Psoas muscle (tissue), 8 donors: ENCODE results near the gene GATA2. TPM values are rescaled to one million over a fixed set of nuclear protein-coding genes. Genes with fewer than 3 reads are reported as not detected.

Source experiments
- ATAC-seq, 4 donors: fragments of 200-7000 bp; cut with Tn5 transposase; one replicate each; pipeline ENCODE4 v1.9.1; 2020; ENCODE audit warnings: moderate library complexity in 3 of 4, mild to moderate bottlenecking in 2 of 4
- DNase-seq, 2 donors: peaks; one replicate each; pipeline ENCODE4 v3.0.0-alpha.2; 2020
- H3K27ac ChIP-seq: fragments of 200-600 bp; one replicate; pipeline ENCODE4 v1.8.0; 2022
- H3K27me3 ChIP-seq, 3 donors: fragments of 200-600 bp in 1 of 3; one replicate each; pipeline versions ENCODE4 v1.6.1 to v1.8.0; 2013 to 2022; ENCODE audit warnings: low read length in 2 of 3, mild to moderate bottlenecking in 2 of 3, moderate library complexity in 1 of 3; ENCODE audit not compliant: insufficient read depth in 3 of 3
- H3K36me3 ChIP-seq, 2 donors: fragments of 200-600 bp in 1 of 2; one replicate each; pipeline versions ENCODE4 v1.6.1 to v1.8.0; 2013 to 2022; ENCODE audit warnings: low read depth in 1 of 2, mild to moderate bottlenecking in 1 of 2, moderate library complexity in 1 of 2; ENCODE audit not compliant: insufficient read depth in 1 of 2
- H3K4me1 ChIP-seq: fragments of 200-600 bp; one replicate; pipeline ENCODE4 v1.8.0; 2022
- H3K4me3 ChIP-seq: fragments of 200-600 bp; one replicate; pipeline ENCODE4 v1.8.0; 2022; ENCODE audit warnings: mild to moderate bottlenecking
- H3K9me3 ChIP-seq: fragments of 200-600 bp; one replicate; pipeline ENCODE4 v1.8.0; 2022
- WGBS, 3 donors: extraction: QIAGEN DNeasy Blood & Tissue Kit; methylation state at CpG; one replicate each; pipeline versions ENCODE4 v1.1.6 to v1.1.7; 2013; 5-methylcytosine and 5-hydroxymethylcytosine counted together
- intact Hi-C, 2 donors: fragments of 100-400 bp; cut with DNase I; formaldehyde crosslinking; loops; one replicate each; pipeline versions ENCODE4 v1.11.0 to v1.14.2; 2022
- polyA plus RNA-seq, 3 donors: library from polyadenylated mRNA; stranded (reverse); fragments of 200-250 nt; gene quantifications; one replicate each; pipeline ENCODE4 v1.2.3, GENCODE V29; 2013
- total RNA-seq, 4 donors: library from RNA; stranded (reverse); fragmentation: NEBNext Ultra II Directional in 2 of 4; extraction: Animal tissue kit (Norgen Biotek cat#: 25700) in 2 of 4; gene quantifications; one replicate each; pipeline versions ENCODE4 v1.2.1 to v1.2.4, GENCODE V29; 2021 to 2023
- TF ChIP-seq, protein P1 (sequence below): fragments of 200-600 bp; IDR thresholded peaks from one replicate; pipeline ENCODE4 v1.8.0; 2022; ENCODE audit warnings: antibody characterized with exemption
- donor health status: healthy with polysubstance abuse.
- donor health status: DM: no; HTN: no; CAD: no; lungs with moderate emphysema.
- donor health status: Bipolar disorder and iron deficiency.
- donor health status: healthy.
- donor health status: DM: yes; HTN: yes; CAD: no.
- donor health status: DM: no; HTN: no; CAD: no.
- donor health status: DM: no; HTN: no; CAD: no.
- donor health status: DM: yes; HTN: yes; CAD: no.

Gene GATA2
- total and polyA plus RNA-seq, 7 donors: 4.2 to 8.8 (median 6.5) TPM

GRCh38 chr3:128486681-128487537, 6.1 kb downstream of the GATA2 start:
- Histone ChIP-seq H3K27ac (no peak overlapping the region), H3K4me3 (peak overlapping the region; percentile 73), H3K9me3 (no peaks in the 10 kb centered on the region), H3K36me3 (no peaks in the 10 kb centered on the region), H3K27me3 (peaks cover 0 to 100% (median 66%) of the 10 kb centered on the region in 3 donors), H3K4me1 (peaks cover 49% of the 10 kb centered on the region)
- DNase-seq (no peak), ATAC-seq (peak in 1 of 4 donors; percentile 45)
- 1% methylated on average over 67 to 75 of the region's 75 CpGs for WGBS, 3 donors
- intact Hi-C loops: no loop called here
- TF ChIP-seq, protein P1, sequence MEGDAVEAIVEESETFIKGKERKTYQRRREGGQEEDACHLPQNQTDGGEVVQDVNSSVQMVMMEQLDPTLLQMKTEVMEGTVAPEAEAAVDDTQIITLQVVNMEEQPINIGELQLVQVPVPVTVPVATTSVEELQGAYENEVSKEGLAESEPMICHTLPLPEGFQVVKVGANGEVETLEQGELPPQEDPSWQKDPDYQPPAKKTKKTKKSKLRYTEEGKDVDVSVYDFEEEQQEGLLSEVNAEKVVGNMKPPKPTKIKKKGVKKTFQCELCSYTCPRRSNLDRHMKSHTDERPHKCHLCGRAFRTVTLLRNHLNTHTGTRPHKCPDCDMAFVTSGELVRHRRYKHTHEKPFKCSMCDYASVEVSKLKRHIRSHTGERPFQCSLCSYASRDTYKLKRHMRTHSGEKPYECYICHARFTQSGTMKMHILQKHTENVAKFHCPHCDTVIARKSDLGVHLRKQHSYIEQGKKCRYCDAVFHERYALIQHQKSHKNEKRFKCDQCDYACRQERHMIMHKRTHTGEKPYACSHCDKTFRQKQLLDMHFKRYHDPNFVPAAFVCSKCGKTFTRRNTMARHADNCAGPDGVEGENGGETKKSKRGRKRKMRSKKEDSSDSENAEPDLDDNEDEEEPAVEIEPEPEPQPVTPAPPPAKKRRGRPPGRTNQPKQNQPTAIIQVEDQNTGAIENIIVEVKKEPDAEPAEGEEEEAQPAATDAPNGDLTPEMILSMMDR: no peak

DNA sequence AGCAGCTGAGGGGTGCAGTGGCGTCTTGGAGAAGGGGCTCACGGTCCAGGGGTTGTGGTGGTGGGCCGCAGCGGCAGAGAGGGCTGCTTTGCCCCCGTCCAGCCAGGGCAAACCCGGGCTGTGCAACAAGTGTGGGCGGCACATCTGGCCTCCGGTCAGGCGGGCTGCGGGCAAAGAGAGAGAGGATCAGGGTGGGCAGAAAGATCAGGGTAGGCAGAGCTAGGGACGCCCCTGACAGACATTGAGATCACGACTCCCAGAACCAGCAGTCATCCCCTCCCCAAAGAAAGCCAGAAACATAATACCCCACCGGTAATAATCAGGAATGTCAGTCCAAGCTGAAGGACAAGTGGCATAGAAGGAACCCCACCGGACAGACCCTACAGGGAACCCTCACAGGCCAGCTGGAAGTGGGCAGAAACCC, 6.8 kb downstream of the GATA2 start:
- Histone ChIP-seq H3K27me3 (peaks cover 0 to 100% (median 64%) of the 10 kb centered on the region in 3 donors), H3K36me3 (no peaks in the 10 kb centered on the region), H3K4me1 (peaks cover 45% of the 10 kb centered on the region), H3K27ac (no peak overlapping the region), H3K9me3 (no peaks in the 10 kb centered on the region), H3K4me3 (peak overlapping the region; percentile 73)
- WGBS, 3 donors: 9 to 17% (median 13%) methylated on average over 11 to 14 of the region's 14 CpGs
- ATAC-seq: no peak
- DNase-seq: no peak
- intact Hi-C loops: no loop called here
- TF ChIP-seq, protein P1: no peak

GRCh38 chr3:128485282-128486204, 7.5 kb downstream of the GATA2 start:
- no peak for ATAC-seq
- Histone ChIP-seq H3K27me3 (peaks cover 0 to 100% (median 69%) of the 10 kb centered on the region in 3 donors), H3K4me1 (peaks cover 42% of the 10 kb centered on the region), H3K4me3 (peak overlapping the region; percentile 73), H3K27ac (no peak overlapping the region), H3K9me3 (no peaks in the 10 kb centered on the region), H3K36me3 (no peaks in the 10 kb centered on the region)
- TF ChIP-seq, protein P1: no peak
- peak in 1 of 2 donors; percentile 19 for DNase-seq
- intact Hi-C loops: no loop called here
- WGBS, 3 donors: 38 to 41% (median 39%) methylated on average over 29 of the region's 29 CpGs

DNA sequence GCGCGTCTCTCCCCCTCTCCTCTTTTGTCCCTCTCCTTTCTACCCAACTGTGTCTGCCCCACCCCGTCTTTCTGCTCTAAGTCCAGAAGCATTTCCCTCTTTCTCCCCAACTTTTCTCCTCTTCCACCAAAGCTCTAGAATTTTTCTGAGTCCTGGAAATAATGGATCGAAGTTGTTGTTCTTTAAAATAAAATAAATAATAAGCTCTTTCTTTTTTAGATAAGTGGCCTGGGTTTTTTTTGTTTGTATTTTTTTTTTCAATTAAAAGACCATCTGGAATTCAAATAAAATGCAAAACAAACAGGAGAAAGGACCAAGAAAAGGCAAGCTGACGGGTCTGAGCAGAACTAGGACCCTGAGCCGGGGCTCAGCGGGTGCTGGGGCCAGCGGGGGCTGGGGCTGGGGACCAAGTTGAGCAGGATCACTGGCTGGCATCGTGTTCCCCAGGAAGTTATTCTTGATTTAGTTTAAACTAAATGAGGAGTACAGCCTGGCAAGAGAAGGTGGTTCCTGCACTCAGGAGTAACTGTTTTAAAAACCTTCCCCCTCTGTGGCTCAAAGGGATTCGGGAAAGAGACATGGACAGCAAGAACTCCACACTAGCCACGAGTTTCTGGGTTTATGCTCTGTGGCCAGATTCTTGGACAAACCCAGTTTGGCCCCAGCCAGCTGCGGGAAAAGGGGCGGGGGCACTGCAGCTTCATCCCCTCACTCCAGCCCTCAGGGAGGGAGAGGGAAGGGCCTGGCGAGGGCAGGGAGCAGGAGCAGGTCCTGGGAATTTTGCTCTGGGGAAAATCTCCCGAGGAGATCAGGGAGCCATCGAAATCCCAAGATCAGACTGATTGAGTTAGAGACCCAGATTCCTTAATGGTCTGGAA, 8.4 kb downstream of the GATA2 start:
- Histone ChIP-seq H3K36me3 (no peaks in the 10 kb centered on the region), H3K4me3 (peak overlapping the region; percentile 73), H3K9me3 (no peaks in the 10 kb centered on the region), H3K27me3 (peaks cover 0 to 95% (median 64%) of the 10 kb centered on the region in 3 donors), H3K27ac (no peak overlapping the region), H3K4me1 (peaks cover 36% of the 10 kb centered on the region)
- 31 to 45% (median 39%) methylated on average over 16 of the region's 16 CpGs for WGBS, 3 donors
- intact Hi-C loops: no loop called here
- ATAC-seq (no peak), DNase-seq (peak; percentile 4 to 39)
- TF ChIP-seq, protein P1: no peak
